Panc1 (cell line): ENCODE results near the gene RACK1. TPM values are rescaled to one million over a fixed set of nuclear protein-coding genes. Genes with fewer than 3 reads are reported as not detected.

Experiments used
- ATAC-seq: fragments of 200-7000 bp; cut with Tn5 transposase; 2 replicates; pipeline ENCODE4 v1.9.1; 2020; ENCODE audit warnings: mild to moderate bottlenecking, moderate library complexity
- BruUV-seq: library from RNA; stranded (reverse); fragments of 400-500 nt; replicated peaks from 2 replicates; lab custom pipeline; 2021; lab: Mats Ljungman, UMichigan
- CTCF ChIA-PET: fragments of 300-600 bp; sonication (Branson Sonifier 250); formaldehyde crosslinking; loops from one replicate; lab custom pipeline; 2022; ENCODE audit warnings: antibody characterized with exemption; lab: Charles Lee
- POLR2A ChIA-PET: fragments of 300-600 bp; sonication (Branson Sonifier 250); formaldehyde crosslinking; loops from one replicate; lab custom pipeline; 2022; ENCODE audit warnings: antibody characterized with exemption; lab: Charles Lee
- DNase-seq: peaks from one replicate; pipeline ENCODE4 v3.0.0-alpha.2; 2010; ENCODE audit warnings: low read depth, low spot score
- H3K27ac ChIP-seq: 2 replicates; pipeline ENCODE4 v1.5.1; 2011; ENCODE audit warnings: mild to moderate bottlenecking, low read length, inconsistent platforms
- H3K27me3 ChIP-seq: fragments of 200-500 bp; sonication (Bioruptor generic); 2 replicates; pipeline ENCODE4 v1.6.0; 2014; ENCODE audit warnings: low read length, inconsistent platforms; ENCODE audit not compliant: control insufficient read depth, insufficient read depth
- H3K36me3 ChIP-seq: fragments of 200-500 bp; sonication (Bioruptor generic); 2 replicates; pipeline ENCODE4 v1.5.1; 2014; ENCODE audit warnings: inconsistent platforms, mild to moderate bottlenecking, low read length, moderate library complexity; ENCODE audit not compliant: control insufficient read depth, insufficient read depth
- H3K4me1 ChIP-seq: 2 replicates; pipeline ENCODE4 v1.5.1; 2011; ENCODE audit warnings: inconsistent platforms, mild to moderate bottlenecking, low read length, moderate library complexity; ENCODE audit not compliant: control insufficient read depth, insufficient read depth
- H3K4me3 ChIP-seq, 2 experiments: 2 replicates each; pipeline ENCODE4 v1.5.1; 2011 to 2012; ENCODE audit warnings: low read depth in 2 of 2, low read length in 2 of 2, mild to moderate bottlenecking in 2 of 2, inconsistent platforms in 1 of 2, moderate library complexity in 1 of 2
- H3K9me3 ChIP-seq: fragments of 200-500 bp; sonication (Bioruptor generic); 2 replicates; pipeline ENCODE4 v1.5.1; 2014; ENCODE audit warnings: low read depth, mild to moderate bottlenecking, inconsistent platforms, low read length, moderate library complexity; ENCODE audit not compliant: control insufficient read depth, insufficient read depth
- CTCF ChIP-seq: fragments of 450-650 bp; IDR thresholded peaks from 2 replicates; pipeline ENCODE4 v1.5.1; 2017; ENCODE audit warnings: mild to moderate bottlenecking
- POLR2AphosphoS5 ChIP-seq: IDR thresholded peaks from 2 replicates; pipeline ENCODE4 v1.6.1; 2012; ENCODE audit warnings: mild to moderate bottlenecking, low read depth, low read length, moderate library complexity
- SIN3A ChIP-seq: IDR thresholded peaks from 2 replicates; pipeline ENCODE4 v1.6.1; 2012; ENCODE audit warnings: low read depth, mild to moderate bottlenecking, low read length, moderate library complexity, borderline replicate concordance; ENCODE audit not compliant: insufficient read depth
- TCF7L2 ChIP-seq: IDR thresholded peaks from 2 replicates; pipeline ENCODE4 v1.6.1; 2011; ENCODE audit warnings: mild to moderate bottlenecking, low read depth, low read length, inconsistent platforms
- in situ Hi-C: cut with HindIII; loops from 2 replicates; pipeline ENCODE4 v1.10.0; 2016; ENCODE audit warnings: low sequenced_read_pairs, low pct_unique_long_range_greater_than_20kb
- intact Hi-C: fragments of 100-400 bp; cut with micrococcal nuclease; formaldehyde crosslinking; loops from one replicate; pipeline ENCODE4 v1.10.0; 2022; ENCODE audit not compliant: unreplicated experiment
- total RNA-seq: library from RNA; stranded (reverse); gene quantifications from one replicate; pipeline ENCODE4 v1.2.1, GENCODE V29; 2021; ENCODE audit not compliant: unreplicated experiment
- TF ChIP-seq, protein P1 (sequence below), 2 experiments: IDR thresholded peaks; 2 replicates each; pipeline ENCODE4 v1.6.1; 2011 to 2012; ENCODE audit warnings: low read depth in 2 of 2, control low read depth in 1 of 2, low read length in 1 of 2, mild to moderate bottlenecking in 1 of 2, moderate library complexity in 1 of 2; ENCODE audit not compliant: insufficient read depth in 1 of 2

Gene RACK1
- total RNA-seq, 1 experiment from 2014 or later, result 1,623 TPM

- ATAC-seq (no peak), DNase-seq (no peak)
- Histone ChIP-seq H3K4me3 (peak overlapping the region; percentile 52 to 78), H3K36me3 (no peaks in the 10 kb centered on the region), H3K27ac (peak overlapping the region; percentile 76), H3K27me3 (no peaks in the 10 kb centered on the region), H3K4me1 (peaks cover 17% of the 10 kb centered on the region), H3K9me3 (no peaks in the 10 kb centered on the region)
- POLR2A ChIA-PET, result interaction anchor here (0.6 to 1.6 kb wide), 3 partner anchors 14 to 21 kb away, joined by 4 to 6 read pairs (median 4); no protein-coding TSS in a partner anchor
- in situ Hi-C loops, result no loop called here
- TF ChIP-seq TCF7L2, result no peak
- TF ChIP-seq, protein P1, sequence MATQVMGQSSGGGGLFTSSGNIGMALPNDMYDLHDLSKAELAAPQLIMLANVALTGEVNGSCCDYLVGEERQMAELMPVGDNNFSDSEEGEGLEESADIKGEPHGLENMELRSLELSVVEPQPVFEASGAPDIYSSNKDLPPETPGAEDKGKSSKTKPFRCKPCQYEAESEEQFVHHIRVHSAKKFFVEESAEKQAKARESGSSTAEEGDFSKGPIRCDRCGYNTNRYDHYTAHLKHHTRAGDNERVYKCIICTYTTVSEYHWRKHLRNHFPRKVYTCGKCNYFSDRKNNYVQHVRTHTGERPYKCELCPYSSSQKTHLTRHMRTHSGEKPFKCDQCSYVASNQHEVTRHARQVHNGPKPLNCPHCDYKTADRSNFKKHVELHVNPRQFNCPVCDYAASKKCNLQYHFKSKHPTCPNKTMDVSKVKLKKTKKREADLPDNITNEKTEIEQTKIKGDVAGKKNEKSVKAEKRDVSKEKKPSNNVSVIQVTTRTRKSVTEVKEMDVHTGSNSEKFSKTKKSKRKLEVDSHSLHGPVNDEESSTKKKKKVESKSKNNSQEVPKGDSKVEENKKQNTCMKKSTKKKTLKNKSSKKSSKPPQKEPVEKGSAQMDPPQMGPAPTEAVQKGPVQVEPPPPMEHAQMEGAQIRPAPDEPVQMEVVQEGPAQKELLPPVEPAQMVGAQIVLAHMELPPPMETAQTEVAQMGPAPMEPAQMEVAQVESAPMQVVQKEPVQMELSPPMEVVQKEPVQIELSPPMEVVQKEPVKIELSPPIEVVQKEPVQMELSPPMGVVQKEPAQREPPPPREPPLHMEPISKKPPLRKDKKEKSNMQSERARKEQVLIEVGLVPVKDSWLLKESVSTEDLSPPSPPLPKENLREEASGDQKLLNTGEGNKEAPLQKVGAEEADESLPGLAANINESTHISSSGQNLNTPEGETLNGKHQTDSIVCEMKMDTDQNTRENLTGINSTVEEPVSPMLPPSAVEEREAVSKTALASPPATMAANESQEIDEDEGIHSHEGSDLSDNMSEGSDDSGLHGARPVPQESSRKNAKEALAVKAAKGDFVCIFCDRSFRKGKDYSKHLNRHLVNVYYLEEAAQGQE (IDR thresholded peaks at IDR 0.05; ENCODE audit: insufficient read depth in 1 of 2, low read depth in 2 of 2, low read length in 1 of 2), result no peak
- TF ChIP-seq POLR2AphosphoS5, result no peak
- TF ChIP-seq CTCF, result no peak
- TF ChIP-seq SIN3A, result no peak
- BruUV-seq, result no TSS peak
- intact Hi-C loops, result no loop called here
- CTCF ChIA-PET, result interaction anchor here (1.3 kb wide), 1 partner anchor 21 kb away, joined by 5 read pairs; no protein-coding TSS in a partner anchor
Observed at GRCh38 chr5:181205761-181206649, 37.7 kb downstream of the RACK1 start.

GRCh38 chr5:181204826-181205760 lies 38.6 kb downstream of the RACK1 start, which contains the start of gene TRIM7:
Gene TRIM7, minus strand, starts transcription at chr5:181205196. Its CDS starts 86 bp downstream, at chr5:181205110.
- Histone ChIP-seq H3K36me3 (no peaks in the 10 kb centered on the region), H3K27me3 (no peaks in the 10 kb centered on the region), H3K27ac (peak within 1 kb of the TSS; percentile 76), H3K9me3 (no peaks in the 10 kb centered on the region), H3K4me3 (peak within 1 kb of the TSS; percentile 52 to 78), H3K4me1 (peaks cover 17% of the 10 kb centered on the region)
- intact Hi-C loops (no loop called here), in situ Hi-C loops (no loop called here)
- ChIA-PET POLR2A (interaction anchor here (0.6 to 1.0 kb wide), 3 partner anchors 13 to 20 kb away, joined by 3 to 6 read pairs (median 5); no protein-coding TSS in a partner anchor), CTCF (no interaction called here)
- no TSS peak for BruUV-seq
- DNase-seq (no peak), ATAC-seq (peak; percentile 63)
- peak; percentile 69 for TF ChIP-seq POLR2AphosphoS5
- TF ChIP-seq, protein P1 (IDR thresholded peaks at IDR 0.05; ENCODE audit: insufficient read depth in 1 of 2, low read depth in 2 of 2, low read length in 1 of 2), result no peak
- TF ChIP-seq SIN3A, result peak; percentile 67; the same call in 1 of the 2 replicates
- TF ChIP-seq CTCF, result no peak
- TF ChIP-seq TCF7L2, result no peak
